Loucy (cell line): Measurements from ENCODE around the gene NR2C1.

Source experiments
- H2AFZ ChIP-seq: fragments of 200-600 bp; sonication (generic); 2 replicates; pipeline ENCODE4 v1.6.0; 2016; ENCODE audit warnings: antibody characterized with exemption, mild to moderate bottlenecking, low read length, moderate library complexity
- H3F3A ChIP-seq: fragments of 200-600 bp; 2 replicates; pipeline ENCODE4 v1.6.0; 2016; ENCODE audit warnings: antibody characterized with exemption, low read depth, mild to moderate bottlenecking
- H3K27me3 ChIP-seq: fragments of 200-600 bp; sonication (generic); 2 replicates; pipeline ENCODE4 v1.6.1; 2014; ENCODE audit warnings: low read length, mild to moderate bottlenecking; ENCODE audit not compliant: insufficient read depth, poor library complexity, severe bottlenecking
- H3K36me3 ChIP-seq: fragments of 200-600 bp; sonication (generic); 2 replicates; pipeline ENCODE4 v1.6.1; 2016; ENCODE audit warnings: low read length; ENCODE audit not compliant: insufficient read depth
- H3K4me1 ChIP-seq: fragments of 200-600 bp; sonication (generic); 2 replicates; pipeline ENCODE4 v1.5.1; 2014; ENCODE audit warnings: low read length, mild to moderate bottlenecking; ENCODE audit not compliant: insufficient read depth, poor library complexity, severe bottlenecking
- H3K4me2 ChIP-seq: fragments of 200-600 bp; sonication (generic); 2 replicates; pipeline ENCODE4 v1.6.0; 2014; ENCODE audit warnings: antibody characterized with exemption, low read length, low read depth, mild to moderate bottlenecking; ENCODE audit not compliant: poor library complexity, severe bottlenecking
- H3K4me3 ChIP-seq: fragments of 200-600 bp; sonication (generic); 2 replicates; pipeline ENCODE4 v1.5.1; 2014; ENCODE audit warnings: low read length, mild to moderate bottlenecking, mixed read lengths; ENCODE audit not compliant: poor library complexity, severe bottlenecking
- H3K79me2 ChIP-seq: fragments of 200-600 bp; sonication (generic); 2 replicates; pipeline ENCODE4 v1.6.1; 2014; ENCODE audit warnings: low read length; ENCODE audit not compliant: insufficient read depth
- H3K9ac ChIP-seq: fragments of 200-600 bp; sonication (generic); 2 replicates; pipeline ENCODE4 v1.6.0; 2014; ENCODE audit warnings: mild to moderate bottlenecking, low read depth, low read length, moderate library complexity; ENCODE audit not compliant: poor library complexity, severe bottlenecking
- H3K9me2 ChIP-seq: fragments of 200-600 bp; sonication (generic); replicated peaks from 2 replicates; pipeline ENCODE4 v1.6.1; 2016; ENCODE audit warnings: low read depth, low read length, mixed read lengths
- H3K9me3 ChIP-seq: fragments of 200-600 bp; sonication (generic); 2 replicates; pipeline ENCODE4 v1.6.1; 2014; ENCODE audit warnings: mild to moderate bottlenecking, antibody characterized with exemption, low read length, low read depth; ENCODE audit not compliant: insufficient read depth
- H4K20me1 ChIP-seq: fragments of 200-600 bp; sonication (generic); 2 replicates; pipeline ENCODE4 v1.6.0; 2014; ENCODE audit warnings: antibody characterized with exemption, low read length, mild to moderate bottlenecking; ENCODE audit not compliant: insufficient read depth, poor library complexity, severe bottlenecking
- CTCF ChIP-seq: fragments of 200-600 bp; sonication (generic); conservative IDR thresholded peaks from 2 replicates; pipeline ENCODE4 v1.5.1; 2014; ENCODE audit warnings: mild to moderate bottlenecking, antibody characterized with exemption, low read length
- EZH2phosphoT487 ChIP-seq: fragments of 200-600 bp; IDR thresholded peaks from 2 replicates; pipeline ENCODE4 v1.6.1; 2018; ENCODE audit warnings: antibody characterized with exemption, mild to moderate bottlenecking, moderate library complexity, borderline replicate concordance

Gene NR2C1

GRCh38 chr12:95115641-95116040 is 42.2 kb upstream of the NR2C1 start:
- no peaks in the 10 kb centered on the region for H3F3A ChIP-seq

GRCh38 chr12:95114766-95115405 is 41.5 kb upstream of the NR2C1 start:
- Histone ChIP-seq H3K9me3 (no peaks in the 10 kb centered on the region), H3K79me2 (no peaks in the 10 kb centered on the region), H3K36me3 (no peaks in the 10 kb centered on the region), H3K4me3 (no peak overlapping the region), H2AFZ (no peak overlapping the region), H3F3A (no peaks in the 10 kb centered on the region), H3K9ac (no peak overlapping the region), H3K4me1 (peaks cover 19% of the 10 kb centered on the region), H4K20me1 (no peaks in the 10 kb centered on the region), H3K27me3 (no peaks in the 10 kb centered on the region), H3K4me2 (no peak overlapping the region), H3K9me2 (no peaks in the 10 kb centered on the region)
- TF ChIP-seq CTCF (no peak), EZH2phosphoT487 (no peak)

More at GRCh38 chr12:95115641-95116040, 42.2 kb upstream of the NR2C1 start:
- Histone ChIP-seq H3K36me3 (no peaks in the 10 kb centered on the region), H3K79me2 (no peaks in the 10 kb centered on the region), H3K9me3 (no peaks in the 10 kb centered on the region), H3K4me3 (no peak overlapping the region), H3K4me1 (peaks cover 19% of the 10 kb centered on the region), H3K4me2 (no peak overlapping the region), H4K20me1 (no peaks in the 10 kb centered on the region), H2AFZ (no peak overlapping the region), H3K27me3 (no peaks in the 10 kb centered on the region), H3K9ac (no peak overlapping the region), H3K9me2 (no peaks in the 10 kb centered on the region)
- TF ChIP-seq EZH2phosphoT487 (no peak), CTCF (no peak)

- no peaks in the 10 kb centered on the region for H3K36me3 ChIP-seq
- H3F3A ChIP-seq = no peaks in the 10 kb centered on the region
- no peaks in the 10 kb centered on the region for H4K20me1 ChIP-seq
- no peaks in the 10 kb centered on the region for H3K9me3 ChIP-seq
- no peak overlapping the region for H3K9ac ChIP-seq
- no peaks in the 10 kb centered on the region for H3K9me2 ChIP-seq
- H3K4me3 ChIP-seq = no peak overlapping the region
- no peak for TF ChIP-seq CTCF
- no peak for TF ChIP-seq EZH2phosphoT487
- no peaks in the 10 kb centered on the region for H3K79me2 ChIP-seq
- H3K27me3 ChIP-seq = no peaks in the 10 kb centered on the region
- no peak overlapping the region for H3K4me2 ChIP-seq
- H3K4me1 ChIP-seq = peaks cover 14% of the 10 kb centered on the region
- H2AFZ ChIP-seq = no peak overlapping the region
Measured at GRCh38 chr12:95107362-95107761, 33.9 kb upstream of the NR2C1 start.
